HL-60 (cell line): ENCODE results near the gene PTPRD.

Experiments
- DNase-seq, 2 experiments: peaks; one replicate each; pipeline ENCODE4 v3.0.0-alpha.2; 2010 to 2020; ENCODE audit warnings: low read depth in 1 of 2, low spot score in 1 of 2
- H3K27ac ChIP-seq: fragments of 250-450 bp; sonication (Bioruptor Pico); replicated peaks from 2 replicates; pipeline ENCODE4 v1.5.1; 2020; ENCODE audit warnings: mild to moderate bottlenecking, moderate library complexity
- H3K27me3 ChIP-seq: fragments of 250-450 bp; sonication (Bioruptor Pico); 2 replicates; pipeline ENCODE4 v1.5.1; 2021; ENCODE audit warnings: mild to moderate bottlenecking, moderate library complexity; ENCODE audit not compliant: insufficient read depth, poor library complexity, severe bottlenecking
- H3K4me3 ChIP-seq: replicated peaks from 2 replicates; pipeline ENCODE4 v1.5.1; 2011; ENCODE audit warnings: mild to moderate bottlenecking, control low read depth, low read length; ENCODE audit not compliant: insufficient read depth
- GABPA ChIP-seq: IDR thresholded peaks from 2 replicates; pipeline ENCODE4 v1.6.1; 2012; ENCODE audit warnings: low read depth
- POLR2AphosphoS5 ChIP-seq: IDR thresholded peaks from 2 replicates; pipeline ENCODE4 v1.6.1; 2012; ENCODE audit warnings: low read depth
- SPI1 ChIP-seq: IDR thresholded peaks from 2 replicates; pipeline ENCODE4 v1.6.1; 2012; ENCODE audit warnings: low read depth, mild to moderate bottlenecking, borderline replicate concordance
- TF ChIP-seq, protein P1 (sequence below): IDR thresholded peaks from 2 replicates; pipeline ENCODE4 v1.6.1; 2012; ENCODE audit warnings: low read depth; ENCODE audit not compliant: insufficient replicate concordance
- TF ChIP-seq, protein P2 (sequence below): IDR thresholded peaks from one replicate; pipeline ENCODE4 v1.5.1; 2011; ENCODE audit warnings: low read length, control low read depth, inconsistent platforms; ENCODE audit not compliant: insufficient read depth

The PTPRD gene

GRCh38 chr9:8879284-8879683 lies 1733.5 kb downstream of the PTPRD start:
- H3K27ac ChIP-seq: no peak overlapping the region
- H3K27me3 ChIP-seq: no peaks in the 10 kb centered on the region
- TF ChIP-seq, protein P1, sequence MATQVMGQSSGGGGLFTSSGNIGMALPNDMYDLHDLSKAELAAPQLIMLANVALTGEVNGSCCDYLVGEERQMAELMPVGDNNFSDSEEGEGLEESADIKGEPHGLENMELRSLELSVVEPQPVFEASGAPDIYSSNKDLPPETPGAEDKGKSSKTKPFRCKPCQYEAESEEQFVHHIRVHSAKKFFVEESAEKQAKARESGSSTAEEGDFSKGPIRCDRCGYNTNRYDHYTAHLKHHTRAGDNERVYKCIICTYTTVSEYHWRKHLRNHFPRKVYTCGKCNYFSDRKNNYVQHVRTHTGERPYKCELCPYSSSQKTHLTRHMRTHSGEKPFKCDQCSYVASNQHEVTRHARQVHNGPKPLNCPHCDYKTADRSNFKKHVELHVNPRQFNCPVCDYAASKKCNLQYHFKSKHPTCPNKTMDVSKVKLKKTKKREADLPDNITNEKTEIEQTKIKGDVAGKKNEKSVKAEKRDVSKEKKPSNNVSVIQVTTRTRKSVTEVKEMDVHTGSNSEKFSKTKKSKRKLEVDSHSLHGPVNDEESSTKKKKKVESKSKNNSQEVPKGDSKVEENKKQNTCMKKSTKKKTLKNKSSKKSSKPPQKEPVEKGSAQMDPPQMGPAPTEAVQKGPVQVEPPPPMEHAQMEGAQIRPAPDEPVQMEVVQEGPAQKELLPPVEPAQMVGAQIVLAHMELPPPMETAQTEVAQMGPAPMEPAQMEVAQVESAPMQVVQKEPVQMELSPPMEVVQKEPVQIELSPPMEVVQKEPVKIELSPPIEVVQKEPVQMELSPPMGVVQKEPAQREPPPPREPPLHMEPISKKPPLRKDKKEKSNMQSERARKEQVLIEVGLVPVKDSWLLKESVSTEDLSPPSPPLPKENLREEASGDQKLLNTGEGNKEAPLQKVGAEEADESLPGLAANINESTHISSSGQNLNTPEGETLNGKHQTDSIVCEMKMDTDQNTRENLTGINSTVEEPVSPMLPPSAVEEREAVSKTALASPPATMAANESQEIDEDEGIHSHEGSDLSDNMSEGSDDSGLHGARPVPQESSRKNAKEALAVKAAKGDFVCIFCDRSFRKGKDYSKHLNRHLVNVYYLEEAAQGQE: no peak
- TF ChIP-seq GABPA: no peak
- no peak for TF ChIP-seq POLR2AphosphoS5
- no peak for TF ChIP-seq SPI1
- TF ChIP-seq, protein P2, sequence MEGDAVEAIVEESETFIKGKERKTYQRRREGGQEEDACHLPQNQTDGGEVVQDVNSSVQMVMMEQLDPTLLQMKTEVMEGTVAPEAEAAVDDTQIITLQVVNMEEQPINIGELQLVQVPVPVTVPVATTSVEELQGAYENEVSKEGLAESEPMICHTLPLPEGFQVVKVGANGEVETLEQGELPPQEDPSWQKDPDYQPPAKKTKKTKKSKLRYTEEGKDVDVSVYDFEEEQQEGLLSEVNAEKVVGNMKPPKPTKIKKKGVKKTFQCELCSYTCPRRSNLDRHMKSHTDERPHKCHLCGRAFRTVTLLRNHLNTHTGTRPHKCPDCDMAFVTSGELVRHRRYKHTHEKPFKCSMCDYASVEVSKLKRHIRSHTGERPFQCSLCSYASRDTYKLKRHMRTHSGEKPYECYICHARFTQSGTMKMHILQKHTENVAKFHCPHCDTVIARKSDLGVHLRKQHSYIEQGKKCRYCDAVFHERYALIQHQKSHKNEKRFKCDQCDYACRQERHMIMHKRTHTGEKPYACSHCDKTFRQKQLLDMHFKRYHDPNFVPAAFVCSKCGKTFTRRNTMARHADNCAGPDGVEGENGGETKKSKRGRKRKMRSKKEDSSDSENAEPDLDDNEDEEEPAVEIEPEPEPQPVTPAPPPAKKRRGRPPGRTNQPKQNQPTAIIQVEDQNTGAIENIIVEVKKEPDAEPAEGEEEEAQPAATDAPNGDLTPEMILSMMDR: no peak
- no peak overlapping the region for H3K4me3 ChIP-seq
- no peak for DNase-seq

- Histone ChIP-seq H3K4me3 (no peak overlapping the region), H3K27ac (no peak overlapping the region), H3K27me3 (no peaks in the 10 kb centered on the region)
- no peak for TF ChIP-seq POLR2AphosphoS5
- TF ChIP-seq, protein P2: no peak
- no peak for TF ChIP-seq GABPA
- TF ChIP-seq, protein P1: no peak
- TF ChIP-seq SPI1: no peak
- DNase-seq: no peak
These were observed 1734.9 kb downstream of the PTPRD start for GRCh38 chr9:8877753-8878494.

- Histone ChIP-seq H3K27ac (no peak overlapping the region), H3K27me3 (no peaks in the 10 kb centered on the region), H3K4me3 (no peak overlapping the region)
- TF ChIP-seq, protein P1: no peak
- TF ChIP-seq POLR2AphosphoS5 (no peak), SPI1 (no peak), GABPA (no peak)
- TF ChIP-seq, protein P2: no peak
- no peak for DNase-seq
These were observed 1736.5 kb downstream of the PTPRD start for GRCh38 chr9:8876303-8876702.
